Fibroblast of the aortic adventitia (primary cell): ENCODE data around the gene BCL7C. TPM values are rescaled to one million over a fixed set of nuclear protein-coding genes. Genes with fewer than 3 reads are reported as not detected.
"Not testable (repeated sequence)": the region's sequence is repeated elsewhere in the genome, so short reads cannot be mapped to it uniquely, and the experiment has no call there.

Experiments used
- DNase-seq: peaks from one replicate; pipeline ENCODE4 v3.0.0-alpha.2; 2010; ENCODE audit warnings: low read depth
- H3K4me3 ChIP-seq: 2 replicates; pipeline ENCODE4 v1.5.1; 2011; ENCODE audit warnings: low read depth, mild to moderate bottlenecking, control low read depth, low read length, moderate library complexity
- CTCF ChIP-seq: IDR thresholded peaks from 2 replicates; pipeline ENCODE4 v1.5.1; 2011; ENCODE audit warnings: mild to moderate bottlenecking, low read length, control low read depth, inconsistent platforms; ENCODE audit not compliant: insufficient read depth
- total RNA-seq: library from RNA; depleted of rRNA; stranded (reverse); fragments of >200 nt; gene quantifications from 2 replicates; pipeline ENCODE4 v1.2.3, GENCODE V29; 2012; ENCODE audit warnings: low replicate concordance

Gene BCL7C
- total RNA-seq, 1 donor: 45.5 TPM

GRCh38 chr16:30875871-30876801 lies 17.7 kb downstream of the BCL7C start:
- no peak for TF ChIP-seq CTCF
- peak overlapping the region; percentile 93 for H3K4me3 ChIP-seq
- DNase-seq: no peak

- peak; percentile 86 for DNase-seq
- H3K4me3 ChIP-seq: peak overlapping the region; percentile 93
- TF ChIP-seq CTCF: no peak
These were observed 18.8 kb downstream of the BCL7C start for GRCh38 chr16:30874821-30875717.

GRCh38 chr16:30874244-30874820 lies 19.5 kb downstream of the BCL7C start:
- peak overlapping the region; percentile 93 for H3K4me3 ChIP-seq
- no peak for DNase-seq
- no peak for TF ChIP-seq CTCF

- no peak for DNase-seq
- H3K4me3 ChIP-seq: no peak overlapping the region
- no peak for TF ChIP-seq CTCF
These were observed 23.0 kb downstream of the BCL7C start for GRCh38 chr16:30870904-30871303.

GRCh38 chr16:30867747-30868146 lies 26.1 kb downstream of the BCL7C start:
- no peak overlapping the region for H3K4me3 ChIP-seq
- TF ChIP-seq CTCF: peak; percentile 22
- no peak for DNase-seq

- no peak for DNase-seq
- no peak overlapping the region for H3K4me3 ChIP-seq
- TF ChIP-seq CTCF: no peak
These were observed 27.8 kb downstream of the BCL7C start for GRCh38 chr16:30866031-30866430.

- DNase-seq, H3K4me3 ChIP-seq: not testable (repeated sequence)
These were observed 30.7 kb downstream of the BCL7C start for GRCh38 chr16:30863178-30863577.

- not testable (repeated sequence) for DNase-seq
These were observed 33.1 kb downstream of the BCL7C start for GRCh38 chr16:30860729-30861128.

More at GRCh38 chr16:30860729-30861128, 33.1 kb downstream of the BCL7C start:
- H3K4me3 ChIP-seq: not testable (repeated sequence)
